WTC11 (cell line): ENCODE measurements around the gene ACTN1. TPM values are rescaled to one million over a fixed set of nuclear protein-coding genes. Genes with fewer than 3 reads are reported as not detected.

Experiments used
- ATAC-seq: fragments of 200-7000 bp; cut with Tn5 transposase; 2 replicates; pipeline ENCODE4 v1.10.0; 2021; ENCODE audit warnings: mild to moderate bottlenecking, moderate library complexity
- CTCF ChIA-PET: fragments of 300-600 bp; sonication (Branson Sonifier 250); formaldehyde crosslinking; loops from one replicate; lab custom pipeline; 2021; ENCODE audit warnings: antibody characterized with exemption; lab: Charles Lee
- POLR2A ChIA-PET: fragments of 350-600 bp; sonication (Branson Sonifier 250); formaldehyde crosslinking; loops from one replicate; lab custom pipeline; 2021; ENCODE audit warnings: antibody characterized with exemption; lab: Charles Lee
- DNase-seq: peaks from one replicate; pipeline ENCODE4 v3.0.0; 2021; ENCODE audit warnings: low spot score
- H3K27ac Mint-ChIP-seq: 2 replicates; pipeline ENCODE4 v1.8.0; 2021; ENCODE audit warnings: mixed read lengths
- H3K27me3 Mint-ChIP-seq: 2 replicates; pipeline ENCODE4 v1.8.0; 2021; ENCODE audit warnings: low read depth, mild to moderate bottlenecking, moderate library complexity, mixed read lengths
- H3K36me3 Mint-ChIP-seq: 2 replicates; pipeline ENCODE4 v1.8.0; 2021; ENCODE audit warnings: mixed read lengths
- H3K4me1 Mint-ChIP-seq: 2 replicates; pipeline ENCODE4 v1.8.0; 2022; ENCODE audit warnings: mixed read lengths
- H3K4me3 Mint-ChIP-seq: 2 replicates; pipeline ENCODE4 v1.8.0; 2021; ENCODE audit warnings: mild to moderate bottlenecking, moderate library complexity, mixed read lengths
- H3K9me3 Mint-ChIP-seq: 2 replicates; pipeline ENCODE4 v1.8.0; 2021; ENCODE audit warnings: mixed read lengths
- AFF4 ChIP-seq: sonication (generic); formaldehyde crosslinking; IDR thresholded peaks from 2 replicates; pipeline ENCODE4 v1.8.1; 2023; ENCODE audit warnings: mild to moderate bottlenecking, missing genetic modification reagents, borderline replicate concordance
- ATF2 ChIP-seq: sonication (generic); formaldehyde crosslinking; IDR thresholded peaks from 2 replicates; pipeline ENCODE4 v1.8.1; 2022; ENCODE audit warnings: low read depth, missing genetic modification reagents, borderline replicate concordance
- FOXK1 ChIP-seq: sonication (generic); formaldehyde crosslinking; IDR thresholded peaks from 2 replicates; pipeline ENCODE4 v1.8.0; 2022; ENCODE audit warnings: mild to moderate bottlenecking, moderate library complexity, missing genetic modification reagents
- JAZF1 ChIP-seq: fragments of 250-450 bp; sonication (Bioruptor Pico); IDR thresholded peaks from 2 replicates; pipeline ENCODE4 v1.9.0; 2021; ENCODE audit warnings: moderate library complexity, mild to moderate bottlenecking, inconsistent platforms
- NFATC4 ChIP-seq: fragments of 250-450 bp; sonication (Bioruptor Pico); IDR thresholded peaks from 2 replicates; pipeline ENCODE4 v1.9.0; 2021; ENCODE audit warnings: mild to moderate bottlenecking
- NFYB ChIP-seq: sonication (generic); formaldehyde crosslinking; conservative IDR thresholded peaks from 2 replicates; pipeline ENCODE4 v1.8.0; 2022; ENCODE audit warnings: low read depth, missing genetic modification reagents
- NR3C1 ChIP-seq: sonication (generic); formaldehyde crosslinking; conservative IDR thresholded peaks from 2 replicates; pipeline ENCODE4 v1.8.1; 2023; ENCODE audit warnings: low read depth, mild to moderate bottlenecking, missing genetic modification reagents
- STAT6 ChIP-seq: sonication (generic); formaldehyde crosslinking; conservative IDR thresholded peaks from 2 replicates; pipeline ENCODE4 v1.8.1; 2023; ENCODE audit warnings: mild to moderate bottlenecking, low read depth, missing genetic modification reagents, moderate library complexity
- ZBTB21 ChIP-seq: sonication (generic); formaldehyde crosslinking; IDR thresholded peaks from 2 replicates; pipeline ENCODE4 v1.8.1; 2023; ENCODE audit warnings: mild to moderate bottlenecking, missing genetic modification reagents, borderline replicate concordance
- ZNF219 ChIP-seq: sonication (generic); formaldehyde crosslinking; IDR thresholded peaks from 2 replicates; pipeline ENCODE4 v1.8.0; 2023; ENCODE audit warnings: missing genetic modification reagents, mild to moderate bottlenecking, borderline replicate concordance
- ZNF396 ChIP-seq: fragments of 250-450 bp; sonication (Bioruptor Pico); IDR thresholded peaks from 2 replicates; pipeline ENCODE4 v1.8.0; 2021; ENCODE audit warnings: mild to moderate bottlenecking, moderate library complexity, borderline replicate concordance
- ZNF671 ChIP-seq: fragments of 250-450 bp; sonication (Bioruptor Pico); IDR thresholded peaks from 2 replicates; pipeline ENCODE4 v1.8.0; 2021; ENCODE audit warnings: mild to moderate bottlenecking
- total RNA-seq: library from RNA; stranded (reverse); gene quantifications from 3 replicates; pipeline ENCODE4 v1.2.3, GENCODE V29; 2021
- TF ChIP-seq, protein P1 (sequence below): sonication (generic); formaldehyde crosslinking; IDR thresholded peaks from 2 replicates; pipeline ENCODE4 v1.8.0; 2022; ENCODE audit warnings: mild to moderate bottlenecking, missing genetic modification reagents
- TF ChIP-seq, protein P2 (sequence below): sonication (generic); formaldehyde crosslinking; IDR thresholded peaks from 2 replicates; pipeline ENCODE4 v1.8.1; 2022; ENCODE audit warnings: low read depth, mild to moderate bottlenecking, moderate library complexity, missing genetic modification reagents, borderline replicate concordance
- TF ChIP-seq, protein P3 (sequence below): sonication (generic); formaldehyde crosslinking; IDR thresholded peaks from 2 replicates; pipeline ENCODE4 v1.8.0; 2022; ENCODE audit warnings: mild to moderate bottlenecking, missing genetic modification reagents

Gene ACTN1
- total RNA-seq, 1 experiment from 2014 or later, result 196 TPM

- H3K4me1 Mint-ChIP-seq, result peaks cover 38% of the 10 kb centered on the region
- POLR2A ChIA-PET, result no interaction called here
- H3K9me3 Mint-ChIP-seq, result peaks cover 3% of the 10 kb centered on the region; the same call in 1 of the 2 replicates
- peaks cover 7% of the 10 kb centered on the region for H3K27me3 Mint-ChIP-seq
- H3K36me3 Mint-ChIP-seq, result no peaks in the 10 kb centered on the region; the same call in 1 of the 2 replicates
- CTCF ChIA-PET, result no interaction called here
- TF ChIP-seq NFYB (CRISPR knock-in tag), result no peak
- TF ChIP-seq ZNF219 (CRISPR knock-in tag), result no peak
- TF ChIP-seq STAT6 (CRISPR knock-in tag), result no peak
- no peak for TF ChIP-seq JAZF1 (CRISPR knock-in tag)
- TF ChIP-seq ATF2 (CRISPR knock-in tag), result no peak
- no peak for TF ChIP-seq AFF4 (CRISPR knock-in tag)
- no peak for TF ChIP-seq ZNF396 (CRISPR knock-in tag)
- no peak for DNase-seq
- no peak for ATAC-seq
- H3K4me3 Mint-ChIP-seq, result no peak overlapping the region
- no peak overlapping the region for H3K27ac Mint-ChIP-seq
These were observed 2.0 kb upstream of the ACTN1 start for GRCh38 chr14:68981139-68981538.

DNA sequence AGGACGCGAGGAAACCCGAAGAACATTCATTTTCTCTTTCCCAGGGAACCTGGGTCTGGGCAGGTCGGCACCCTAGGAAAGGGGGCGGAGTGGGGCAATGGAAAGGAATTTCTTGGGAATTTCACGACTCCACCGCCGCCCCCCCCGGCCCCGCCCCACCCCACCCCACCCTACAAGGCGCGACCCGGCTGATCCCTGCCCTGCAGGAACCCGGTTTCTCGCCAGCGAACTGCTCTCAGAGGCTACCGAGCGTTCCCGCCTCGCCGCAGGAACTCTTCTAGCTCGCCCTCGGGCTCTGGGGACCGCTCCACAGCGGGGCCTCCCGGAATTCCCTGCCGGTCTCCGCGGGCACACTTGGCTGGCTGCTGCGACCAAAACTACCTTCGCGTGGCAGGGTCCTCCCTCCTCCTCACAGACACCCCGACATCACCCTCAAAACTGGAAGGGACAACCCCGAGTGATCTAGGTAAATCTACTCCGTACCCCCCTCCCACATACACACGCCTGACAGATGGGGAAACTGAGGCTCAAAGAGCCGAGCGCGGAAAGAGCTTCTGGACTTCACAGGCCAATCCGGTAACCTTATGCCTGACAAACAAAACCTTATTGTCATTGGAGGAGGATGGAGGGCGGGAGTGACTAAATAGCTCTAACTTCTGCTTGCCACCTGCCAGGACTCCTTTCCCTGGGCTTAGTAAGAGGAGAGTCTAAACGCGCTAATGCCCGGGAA, 785 bp upstream of the ACTN1 start:
- Mint-ChIP-seq H3K27me3 (peaks cover 7% of the 10 kb centered on the region), H3K27ac (peak overlapping the region; percentile 99), H3K36me3 (peaks cover 5% of the 10 kb centered on the region), H3K9me3 (peaks cover 3% of the 10 kb centered on the region; the same call in 1 of the 2 replicates), H3K4me1 (peaks cover 47% of the 10 kb centered on the region), H3K4me3 (peak overlapping the region; percentile 90)
- ATAC-seq (peak; percentile 31), DNase-seq (peak; percentile 59)
- ChIA-PET CTCF (interaction anchor here (0.7 to 2.0 kb wide), 15 partner anchors 22 to 149 kb away, joined by 3 to 11 read pairs (median 5); no protein-coding TSS in a partner anchor), POLR2A (interaction anchor here (0.6 to 1.7 kb wide), 13 partner anchors 9 to 1097 kb away, joined by 3 to 13 read pairs (median 3); no protein-coding TSS in a partner anchor)
- TF ChIP-seq ZBTB21 (CRISPR knock-in tag) (peak; percentile 65; the same call in 1 of the 2 replicates), FOXK1 (CRISPR knock-in tag) (peak; percentile 60; the same call in 1 of the 2 replicates), NFATC4 (CRISPR knock-in tag) (no peak), ZNF671 (CRISPR knock-in tag) (no peak), AFF4 (CRISPR knock-in tag) (peak; percentile 58; the same call in 1 of the 2 replicates), NR3C1 (CRISPR knock-in tag) (no peak)
- TF ChIP-seq, protein P1, sequence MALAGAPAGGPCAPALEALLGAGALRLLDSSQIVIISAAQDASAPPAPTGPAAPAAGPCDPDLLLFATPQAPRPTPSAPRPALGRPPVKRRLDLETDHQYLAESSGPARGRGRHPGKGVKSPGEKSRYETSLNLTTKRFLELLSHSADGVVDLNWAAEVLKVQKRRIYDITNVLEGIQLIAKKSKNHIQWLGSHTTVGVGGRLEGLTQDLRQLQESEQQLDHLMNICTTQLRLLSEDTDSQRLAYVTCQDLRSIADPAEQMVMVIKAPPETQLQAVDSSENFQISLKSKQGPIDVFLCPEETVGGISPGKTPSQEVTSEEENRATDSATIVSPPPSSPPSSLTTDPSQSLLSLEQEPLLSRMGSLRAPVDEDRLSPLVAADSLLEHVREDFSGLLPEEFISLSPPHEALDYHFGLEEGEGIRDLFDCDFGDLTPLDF (CRISPR knock-in tag), result 0 out of 2 replicates have a peak, but pooled peaks have one; percentile 18
- TF ChIP-seq, protein P2, sequence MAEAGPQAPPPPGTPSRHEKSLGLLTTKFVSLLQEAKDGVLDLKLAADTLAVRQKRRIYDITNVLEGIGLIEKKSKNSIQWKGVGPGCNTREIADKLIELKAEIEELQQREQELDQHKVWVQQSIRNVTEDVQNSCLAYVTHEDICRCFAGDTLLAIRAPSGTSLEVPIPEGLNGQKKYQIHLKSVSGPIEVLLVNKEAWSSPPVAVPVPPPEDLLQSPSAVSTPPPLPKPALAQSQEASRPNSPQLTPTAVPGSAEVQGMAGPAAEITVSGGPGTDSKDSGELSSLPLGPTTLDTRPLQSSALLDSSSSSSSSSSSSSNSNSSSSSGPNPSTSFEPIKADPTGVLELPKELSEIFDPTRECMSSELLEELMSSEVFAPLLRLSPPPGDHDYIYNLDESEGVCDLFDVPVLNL, result no peak
- TF ChIP-seq, protein P3, sequence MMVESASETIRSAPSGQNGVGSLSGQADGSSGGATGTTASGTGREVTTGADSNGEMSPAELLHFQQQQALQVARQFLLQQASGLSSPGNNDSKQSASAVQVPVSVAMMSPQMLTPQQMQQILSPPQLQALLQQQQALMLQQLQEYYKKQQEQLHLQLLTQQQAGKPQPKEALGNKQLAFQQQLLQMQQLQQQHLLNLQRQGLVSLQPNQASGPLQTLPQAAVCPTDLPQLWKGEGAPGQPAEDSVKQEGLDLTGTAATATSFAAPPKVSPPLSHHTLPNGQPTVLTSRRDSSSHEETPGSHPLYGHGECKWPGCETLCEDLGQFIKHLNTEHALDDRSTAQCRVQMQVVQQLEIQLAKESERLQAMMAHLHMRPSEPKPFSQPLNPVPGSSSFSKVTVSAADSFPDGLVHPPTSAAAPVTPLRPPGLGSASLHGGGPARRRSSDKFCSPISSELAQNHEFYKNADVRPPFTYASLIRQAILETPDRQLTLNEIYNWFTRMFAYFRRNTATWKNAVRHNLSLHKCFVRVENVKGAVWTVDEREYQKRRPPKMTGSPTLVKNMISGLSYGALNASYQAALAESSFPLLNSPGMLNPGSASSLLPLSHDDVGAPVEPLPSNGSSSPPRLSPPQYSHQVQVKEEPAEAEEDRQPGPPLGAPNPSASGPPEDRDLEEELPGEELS (CRISPR knock-in tag), result no peak
